ENCODE data around the gene UST.
A peak's percentile ranks its signal among the peaks of the same experiment; 100 is the strongest.
"Not testable (repeated sequence)": the region's sequence is repeated elsewhere in the genome, so short reads cannot be mapped to it uniquely, and the experiment has no call there.

Gene UST

GRCh38 chr6:148779142-148779562 lies 32.3 kb downstream of the UST start:
- no peaks in the 10 kb centered on the region for H4K20me1 ChIP-seq
- H3K27ac ChIP-seq: no peak overlapping the region
- H3K4me1 ChIP-seq: no peaks in the 10 kb centered on the region
- H3K4me2 ChIP-seq: no peak overlapping the region
- no peak overlapping the region for H3K9ac ChIP-seq
- no peaks in the 10 kb centered on the region for H3K36me3 ChIP-seq
- TF ChIP-seq Cebpa-rat (IDR thresholded peaks at IDR 0.05): no peak
- H3K27me3 ChIP-seq: no peaks in the 10 kb centered on the region
- no peaks in the 10 kb centered on the region for H3K9me3 ChIP-seq
- H3K4me3 ChIP-seq: no peak overlapping the region

DNA sequence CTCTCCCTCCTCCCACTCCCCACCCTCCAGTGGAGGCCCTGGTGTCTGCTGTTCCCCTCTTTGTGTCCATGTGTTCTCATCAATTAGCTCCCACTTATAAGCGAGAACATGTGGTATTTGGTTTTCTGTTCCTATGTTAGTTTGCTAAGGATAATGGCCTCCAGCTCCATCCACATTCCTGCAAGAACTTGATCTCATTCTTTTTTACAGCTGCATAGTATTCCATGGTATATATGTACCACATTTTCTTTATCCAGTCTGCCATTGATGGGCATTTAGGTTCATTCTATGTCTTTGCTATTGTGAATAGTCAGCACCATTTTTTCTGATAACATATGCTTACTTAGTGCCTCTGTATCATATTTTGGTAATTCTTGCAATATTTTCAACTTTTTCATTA lies 33.6 kb downstream of the UST start:
- H3K36me3 ChIP-seq, H3K27ac ChIP-seq, H3K27me3 ChIP-seq, H3K4me2 ChIP-seq, H3K9ac ChIP-seq, H3K4me1 ChIP-seq, H3K4me3 ChIP-seq, H4K20me1 ChIP-seq, H3K9me3 ChIP-seq: not testable (repeated sequence)

GRCh38 chr6:148780918-148781436 lies 34.1 kb downstream of the UST start:
- no peak for TF ChIP-seq Cebpa-rat (IDR thresholded peaks at IDR 0.05)
- no peak overlapping the region for H3K27ac ChIP-seq

DNA sequence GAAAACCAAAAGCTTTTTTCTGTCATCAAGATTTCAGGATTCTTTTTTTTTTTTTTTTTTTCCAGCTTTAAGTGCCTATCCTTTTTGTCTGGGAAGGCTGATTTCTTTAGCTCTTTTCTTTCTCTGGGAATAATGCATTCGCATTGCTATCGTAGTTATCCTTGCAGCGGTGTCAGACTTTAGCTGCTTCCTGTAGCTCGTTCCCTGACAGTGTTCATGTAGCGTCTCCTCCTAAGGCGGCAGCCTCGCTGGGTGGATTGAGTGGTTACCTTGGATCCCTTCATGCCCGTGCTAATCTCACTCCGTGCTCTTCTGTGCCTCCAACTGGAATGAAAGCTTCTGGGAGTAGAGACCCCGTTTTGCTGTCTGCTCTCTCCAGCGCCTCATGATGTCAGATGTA lies 43.1 kb downstream of the UST start:
- Histone ChIP-seq H3K27me3 (no peaks in the 10 kb centered on the region), H3K4me2 (no peak overlapping the region), H3K4me1 (peaks cover 19% of the 10 kb centered on the region), H3K9ac (no peak overlapping the region), H3K27ac (no peak overlapping the region), H4K20me1 (peaks cover 16% of the 10 kb centered on the region; the same call in 1 of the 2 replicates), H3K4me3 (no peak overlapping the region), H3K36me3 (no peaks in the 10 kb centered on the region), H3K9me3 (peaks cover 9% of the 10 kb centered on the region)
- no peak for TF ChIP-seq Cebpa-rat (IDR thresholded peaks at IDR 0.05)

More at GRCh38 chr6:148780918-148781436, 34.1 kb downstream of the UST start:
- H3K36me3 ChIP-seq: no peaks in the 10 kb centered on the region
- H3K27me3 ChIP-seq: no peaks in the 10 kb centered on the region
- H3K4me1 ChIP-seq: no peaks in the 10 kb centered on the region
- H3K9ac ChIP-seq: no peak overlapping the region
- H3K4me3 ChIP-seq: no peak overlapping the region
- H3K9me3 ChIP-seq: no peaks in the 10 kb centered on the region
- no peak overlapping the region for H3K4me2 ChIP-seq
- no peaks in the 10 kb centered on the region for H4K20me1 ChIP-seq

DNA sequence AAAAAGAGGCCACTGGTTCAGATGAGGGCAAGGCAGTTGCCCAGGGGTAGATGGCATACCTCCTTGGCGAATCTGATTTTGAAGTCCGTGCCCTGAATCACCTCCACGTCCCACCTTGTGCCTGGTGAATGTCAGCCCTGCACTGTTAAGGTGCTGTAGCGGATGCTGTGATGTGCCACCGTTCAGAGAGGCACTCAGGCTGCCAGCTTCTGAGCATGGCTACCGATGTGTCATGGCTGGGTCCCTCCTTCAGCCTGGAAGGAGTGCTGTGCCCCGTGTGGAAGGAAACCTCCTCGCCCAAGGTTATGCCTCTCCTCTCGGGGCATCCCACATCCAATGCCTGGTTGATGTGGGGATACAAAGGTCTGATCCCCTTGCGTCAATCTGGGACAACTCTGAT lies 43.6 kb downstream of the UST start:
- no peak overlapping the region for H3K4me3 ChIP-seq
- H3K4me1 ChIP-seq: peaks cover 19% of the 10 kb centered on the region
- no peaks in the 10 kb centered on the region for H3K36me3 ChIP-seq
- H3K27ac ChIP-seq: no peak overlapping the region
- H4K20me1 ChIP-seq: peaks cover 16% of the 10 kb centered on the region; the same call in 1 of the 2 replicates
- peaks cover 9% of the 10 kb centered on the region for H3K9me3 ChIP-seq
- TF ChIP-seq Cebpa-rat (IDR thresholded peaks at IDR 0.05): no peak
- no peaks in the 10 kb centered on the region for H3K27me3 ChIP-seq
- peak overlapping the region; percentile 66 for H3K4me2 ChIP-seq
- no peak overlapping the region for H3K9ac ChIP-seq

DNA sequence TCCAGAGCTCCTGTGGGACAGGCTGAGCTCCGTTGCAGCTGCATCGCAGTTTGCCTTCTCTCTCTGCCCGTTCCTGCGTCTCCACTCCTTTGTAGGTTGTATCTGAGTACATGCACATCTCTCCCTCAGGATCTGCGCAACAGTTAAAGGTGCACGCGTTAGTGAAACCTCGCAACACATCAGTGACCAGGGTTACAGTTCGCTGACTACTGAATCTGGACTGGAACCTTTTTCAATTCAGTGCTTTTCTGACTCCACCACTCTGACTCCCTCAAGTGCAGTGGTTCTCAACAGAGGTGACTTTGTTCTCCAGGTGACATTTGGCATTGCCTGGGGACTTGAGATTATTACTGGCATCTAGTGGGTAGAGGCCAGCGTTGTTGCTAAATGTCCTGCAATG lies 44.0 kb downstream of the UST start:
- peak overlapping the region; percentile 66 for H3K4me2 ChIP-seq
- no peaks in the 10 kb centered on the region for H3K27me3 ChIP-seq
- no peak overlapping the region for H3K4me3 ChIP-seq
- no peak overlapping the region for H3K27ac ChIP-seq
- no peaks in the 10 kb centered on the region for H3K36me3 ChIP-seq
- peaks cover 19% of the 10 kb centered on the region for H3K4me1 ChIP-seq
- no peak for TF ChIP-seq Cebpa-rat (IDR thresholded peaks at IDR 0.05)
- H3K9me3 ChIP-seq: peaks cover 9% of the 10 kb centered on the region
- no peak overlapping the region for H3K9ac ChIP-seq
- peaks cover 16% of the 10 kb centered on the region; the same call in 1 of the 2 replicates for H4K20me1 ChIP-seq

DNA sequence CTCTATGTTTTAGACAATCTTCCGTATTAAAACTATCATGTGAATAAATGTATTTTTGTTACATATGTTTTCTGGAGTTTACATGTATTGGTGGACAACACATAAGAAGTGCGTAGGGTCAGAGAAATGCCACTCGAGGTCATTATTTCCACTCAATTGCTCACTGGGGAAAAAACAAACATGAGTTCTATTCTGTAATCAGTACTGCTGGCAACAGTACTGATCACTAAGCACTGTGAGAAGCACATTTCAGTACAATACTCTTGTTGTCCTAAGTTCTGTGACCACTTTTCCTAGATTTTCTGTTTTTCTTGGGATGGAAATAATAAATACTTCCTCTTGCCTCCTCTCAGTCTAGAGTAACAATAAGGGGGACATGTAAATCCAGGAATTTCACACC lies 44.5 kb downstream of the UST start:
- Histone ChIP-seq H3K4me1 (peaks cover 19% of the 10 kb centered on the region), H3K36me3 (no peaks in the 10 kb centered on the region), H3K4me2 (peak overlapping the region; percentile 66), H3K27ac (no peak overlapping the region), H3K9ac (no peak overlapping the region), H3K9me3 (peaks cover 9% of the 10 kb centered on the region), H3K4me3 (no peak overlapping the region), H3K27me3 (no peaks in the 10 kb centered on the region), H4K20me1 (peaks cover 16% of the 10 kb centered on the region; the same call in 1 of the 2 replicates)
- TF ChIP-seq Cebpa-rat (IDR thresholded peaks at IDR 0.05): no peak

- peaks cover 9% of the 10 kb centered on the region for H3K9me3 ChIP-seq
- H3K27me3 ChIP-seq: no peaks in the 10 kb centered on the region
- no peaks in the 10 kb centered on the region for H3K36me3 ChIP-seq
- H3K9ac ChIP-seq: no peak overlapping the region
- H3K4me2 ChIP-seq: no peak overlapping the region
- TF ChIP-seq Cebpa-rat (IDR thresholded peaks at IDR 0.05): no peak
- H3K4me1 ChIP-seq: peaks cover 19% of the 10 kb centered on the region
- no peak overlapping the region for H3K4me3 ChIP-seq
- H4K20me1 ChIP-seq: peaks cover 16% of the 10 kb centered on the region; the same call in 1 of the 2 replicates
- no peak overlapping the region for H3K27ac ChIP-seq
These were observed 46.9 kb downstream of the UST start for GRCh38 chr6:148793721-148794120.

GRCh38 chr6:148794797-148795196 lies 48.0 kb downstream of the UST start:
- Histone ChIP-seq H3K27me3 (no peaks in the 10 kb centered on the region), H3K4me1 (peaks cover 20% of the 10 kb centered on the region), H3K9me3 (peaks cover 9% of the 10 kb centered on the region), H3K4me3 (no peak overlapping the region), H3K4me2 (no peak overlapping the region), H4K20me1 (peaks cover 15% of the 10 kb centered on the region; the same call in 1 of the 2 replicates), H3K27ac (no peak overlapping the region), H3K9ac (no peak overlapping the region), H3K36me3 (no peaks in the 10 kb centered on the region)
- no peak for TF ChIP-seq Cebpa-rat (IDR thresholded peaks at IDR 0.05)

DNA sequence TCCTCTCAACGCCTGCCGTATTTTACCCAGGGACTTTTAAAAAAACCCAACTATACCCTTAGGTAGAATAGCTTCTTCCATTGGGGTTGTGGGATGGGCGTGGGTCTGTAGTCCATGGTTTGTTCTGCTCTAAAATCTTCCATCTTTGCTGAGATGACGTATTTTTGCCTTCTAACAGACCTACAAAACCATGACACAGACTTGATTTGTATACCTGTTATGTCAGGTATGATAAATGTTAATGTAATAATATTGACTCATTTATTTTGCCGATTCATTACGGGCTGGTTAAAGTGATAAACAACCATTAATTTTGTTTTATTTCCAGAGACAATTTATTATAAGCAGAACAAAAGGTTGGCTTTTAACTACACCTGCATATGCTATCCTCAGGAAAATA lies 48.7 kb downstream of the UST start:
- Histone ChIP-seq H3K27ac (no peak overlapping the region), H3K4me1 (peaks cover 20% of the 10 kb centered on the region), H3K9me3 (peaks cover 9% of the 10 kb centered on the region), H3K9ac (no peak overlapping the region), H4K20me1 (peaks cover 8% of the 10 kb centered on the region; the same call in 1 of the 2 replicates), H3K36me3 (no peaks in the 10 kb centered on the region), H3K4me3 (no peak overlapping the region), H3K4me2 (no peak overlapping the region), H3K27me3 (no peaks in the 10 kb centered on the region)
- no peak for TF ChIP-seq Cebpa-rat (IDR thresholded peaks at IDR 0.05)

DNA sequence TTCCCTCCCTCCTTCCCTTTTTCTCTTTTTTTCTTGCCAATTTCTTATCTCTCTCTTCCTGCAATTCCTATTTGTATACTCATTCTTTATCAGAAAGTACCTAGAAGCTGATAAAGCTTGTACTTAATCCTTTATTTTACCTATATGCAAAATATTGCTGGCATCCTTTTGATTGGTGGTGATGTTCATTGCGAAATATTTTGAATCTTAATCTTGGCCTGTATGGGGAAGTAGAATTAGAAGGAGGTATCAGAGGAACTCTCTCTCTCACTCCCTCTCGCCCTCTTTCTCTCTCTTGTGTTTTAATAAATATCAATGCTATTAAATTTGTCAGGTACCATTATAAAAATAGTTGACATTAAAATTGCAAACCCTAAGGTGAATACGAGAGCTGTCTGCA lies 52.8 kb downstream of the UST start:
- Histone ChIP-seq H3K9me3 (no peaks in the 10 kb centered on the region), H4K20me1 (no peaks in the 10 kb centered on the region), H3K27me3 (no peaks in the 10 kb centered on the region), H3K4me1 (peaks cover 11% of the 10 kb centered on the region), H3K9ac (no peak overlapping the region), H3K4me2 (no peak overlapping the region), H3K4me3 (no peak overlapping the region), H3K36me3 (no peaks in the 10 kb centered on the region), H3K27ac (no peak overlapping the region)
- TF ChIP-seq Cebpa-rat (IDR thresholded peaks at IDR 0.05): peak; percentile 23; the same call in 1 of the 2 replicates
